ENCODE results near the gene ERMP1.

The ERMP1 gene

DNA sequence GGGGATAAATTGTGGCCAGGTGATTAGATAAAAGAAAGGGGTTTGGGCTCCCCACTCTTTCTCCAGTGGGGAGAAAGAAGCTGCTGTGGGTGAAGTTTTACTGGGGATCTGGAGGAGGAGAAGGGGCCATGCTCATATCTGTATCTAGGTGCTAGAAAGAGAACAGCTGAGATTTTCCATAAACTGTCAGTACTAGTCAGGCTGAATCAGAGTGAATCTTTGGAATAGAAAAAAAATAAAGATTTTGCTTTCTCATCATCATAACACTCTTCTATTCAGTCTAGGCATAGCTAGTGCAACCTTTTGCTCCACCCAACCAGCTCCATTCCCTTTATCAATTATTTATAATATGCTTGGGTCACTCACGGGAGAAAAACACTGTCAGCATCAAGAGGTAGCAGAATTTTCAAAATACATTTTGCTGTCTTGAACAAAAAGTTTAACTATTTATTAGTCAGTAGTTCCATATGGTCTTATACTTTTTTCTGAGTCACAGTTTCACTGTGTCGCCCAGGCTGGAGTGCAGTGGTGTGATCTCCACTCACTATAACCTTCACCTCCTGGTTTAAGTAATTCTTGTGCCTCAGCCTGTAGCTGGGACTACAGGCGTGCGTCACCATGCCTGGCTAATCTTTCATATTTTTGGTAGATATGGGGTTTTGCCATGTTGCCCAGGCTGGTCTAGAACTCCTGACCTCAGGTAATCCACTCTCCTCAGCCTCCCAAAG, 21.3 kb upstream of the ERMP1 start:
- no peak overlapping the region for H3K4me3 ChIP-seq (ENCODE audit: insufficient read depth in 1 of 2, low read depth in 1 of 2, low read length in 2 of 2)
- H4K8ac ChIP-seq (ENCODE audit: low read length), result no peak overlapping the region
- no peak overlapping the region for H2BK12ac ChIP-seq (ENCODE audit: low read length in 2 of 2)
- no peaks in the 10 kb centered on the region for H3K27me3 ChIP-seq (ENCODE audit: control insufficient read depth in 1 of 2, insufficient read depth in 1 of 2, low read length in 2 of 2)
- no peaks in the 10 kb centered on the region for H3K36me3 ChIP-seq (ENCODE audit: control insufficient read depth in 1 of 2, insufficient read depth in 2 of 2, low read depth in 1 of 2, low read length in 2 of 2)
- no peak overlapping the region for H2BK5ac ChIP-seq (ENCODE audit: low read depth, low read length, poor library complexity, severe bottlenecking)
- H3K23ac ChIP-seq (ENCODE audit: low read length in 2 of 2), result no peak overlapping the region
- no peak overlapping the region for H3K18ac ChIP-seq (ENCODE audit: low read depth in 1 of 2, low read length in 2 of 2)
- H3K4ac ChIP-seq (ENCODE audit: low read depth in 1 of 2, low read length in 2 of 2), result no peak overlapping the region
- no peak overlapping the region for H3K4me2 ChIP-seq (ENCODE audit: low read length, poor library complexity, severe bottlenecking)
- H2AK5ac ChIP-seq (ENCODE audit: low read length, severe bottlenecking), result no peak overlapping the region
- no peak overlapping the region for H3K9ac ChIP-seq (ENCODE audit: low read length)
- no peak overlapping the region for H3K27ac ChIP-seq (ENCODE audit: low read length, poor library complexity, severe bottlenecking)
- H4K91ac ChIP-seq (ENCODE audit: low read length), result no peak overlapping the region
- H2BK120ac ChIP-seq (ENCODE audit: low read depth, low read length), result no peak overlapping the region
- no peaks in the 10 kb centered on the region for H3K9me3 ChIP-seq (ENCODE audit: control insufficient read depth, low read length)
- no peak overlapping the region for H2AFZ ChIP-seq (ENCODE audit: low read depth, low read length)
- WGBS, result 95% methylated on average over 2 of the region's 4 CpGs
- H3K4me1 ChIP-seq (ENCODE audit: control insufficient read depth, insufficient read depth, low read depth, low read length), result peaks cover 2% of the 10 kb centered on the region
- no peak for DNase-seq
- H3K14ac ChIP-seq (ENCODE audit: low read length in 2 of 2), result no peak overlapping the region
- no peak overlapping the region for H2BK15ac ChIP-seq (ENCODE audit: low read depth, poor library complexity, severe bottlenecking)
- H3K79me1 ChIP-seq (replicated peaks; ENCODE audit: low read length, poor library complexity, severe bottlenecking), result no peaks in the 10 kb centered on the region

DNA sequence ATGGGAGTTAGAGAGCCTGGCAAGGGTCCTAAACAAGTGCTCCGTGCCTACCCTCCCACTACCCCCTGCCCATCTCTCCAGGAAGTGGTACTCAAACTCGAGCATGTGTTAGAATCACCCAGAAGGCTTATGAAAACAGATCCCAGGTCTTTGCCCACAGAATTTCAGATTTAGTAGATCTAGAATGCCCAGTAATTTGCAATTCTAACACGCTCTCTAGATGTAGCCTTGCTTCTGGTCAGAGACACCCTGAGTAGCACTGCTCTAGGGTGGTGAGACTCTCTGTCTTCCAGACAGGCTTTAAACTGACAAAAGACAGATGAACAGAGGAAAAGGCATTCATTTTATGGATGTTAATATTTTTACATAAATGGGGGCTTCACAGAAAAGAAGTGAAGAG, 20.7 kb upstream of the ERMP1 start:
- Histone ChIP-seq H3K18ac (ENCODE audit: low read depth in 1 of 2, low read length in 2 of 2) (peak overlapping the region in 1 of 2 experiments; percentile 16), H2AFZ (ENCODE audit: low read depth, low read length) (no peak overlapping the region), H3K23ac (ENCODE audit: low read length in 2 of 2) (no peak overlapping the region), H3K4me2 (ENCODE audit: low read length, poor library complexity, severe bottlenecking) (no peak overlapping the region), H3K36me3 (ENCODE audit: control insufficient read depth in 1 of 2, insufficient read depth in 2 of 2, low read depth in 1 of 2, low read length in 2 of 2) (no peaks in the 10 kb centered on the region), H2BK5ac (ENCODE audit: low read depth, low read length, poor library complexity, severe bottlenecking) (no peak overlapping the region), H4K8ac (ENCODE audit: low read length) (peak overlapping the region; percentile 36), H2BK12ac (ENCODE audit: low read length in 2 of 2) (peak overlapping the region in 1 of 2 experiments; percentile 79), H3K9ac (ENCODE audit: low read length) (no peak overlapping the region), H2BK120ac (ENCODE audit: low read depth, low read length) (no peak overlapping the region), H3K4me3 (ENCODE audit: insufficient read depth in 1 of 2, low read depth in 1 of 2, low read length in 2 of 2) (no peak overlapping the region), H4K91ac (ENCODE audit: low read length) (peak overlapping the region; percentile 76), H3K4ac (ENCODE audit: low read depth in 1 of 2, low read length in 2 of 2) (no peak overlapping the region), H3K4me1 (ENCODE audit: control insufficient read depth, insufficient read depth, low read depth, low read length) (peaks cover 2% of the 10 kb centered on the region), H3K79me1 (replicated peaks; ENCODE audit: low read length, poor library complexity, severe bottlenecking) (no peaks in the 10 kb centered on the region), H2BK15ac (ENCODE audit: low read depth, poor library complexity, severe bottlenecking) (peak overlapping the region; percentile 46), H3K14ac (ENCODE audit: low read length in 2 of 2) (no peak overlapping the region), H2AK5ac (ENCODE audit: low read length, severe bottlenecking) (peak overlapping the region; percentile 68), H3K9me3 (ENCODE audit: control insufficient read depth, low read length) (no peaks in the 10 kb centered on the region), H3K27ac (ENCODE audit: low read length, poor library complexity, severe bottlenecking) (no peak overlapping the region), H3K27me3 (ENCODE audit: control insufficient read depth in 1 of 2, insufficient read depth in 1 of 2, low read length in 2 of 2) (no peaks in the 10 kb centered on the region)
- no peak for DNase-seq
- 92% methylated on average over 3 of the region's 3 CpGs for WGBS

DNA sequence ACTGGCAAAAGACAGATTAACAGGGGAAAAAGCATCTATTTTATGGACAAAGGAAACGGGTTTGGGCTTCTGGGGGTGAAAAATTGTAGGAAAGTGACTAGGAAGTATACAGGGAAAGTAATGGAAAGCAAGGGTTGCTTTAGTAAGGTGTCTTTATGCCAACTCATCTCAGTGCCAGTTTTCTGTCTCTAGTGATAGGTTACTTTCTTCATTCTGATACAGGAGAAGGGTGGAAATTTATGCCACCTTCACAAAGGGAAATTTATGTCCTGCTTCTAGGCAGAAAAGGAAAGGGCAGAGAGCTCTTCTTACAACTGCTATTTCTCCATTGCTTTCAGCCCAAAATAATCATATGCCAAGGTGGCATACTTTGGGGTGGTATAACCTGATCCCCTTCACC, 20.1 kb upstream of the ERMP1 start:
- Histone ChIP-seq H3K18ac (ENCODE audit: low read depth in 1 of 2, low read length in 2 of 2) (no peak overlapping the region), H2BK5ac (ENCODE audit: low read depth, low read length, poor library complexity, severe bottlenecking) (no peak overlapping the region), H3K4me1 (ENCODE audit: control insufficient read depth, insufficient read depth, low read depth, low read length) (peaks cover 4% of the 10 kb centered on the region), H2BK15ac (ENCODE audit: low read depth, poor library complexity, severe bottlenecking) (no peak overlapping the region), H3K9me3 (ENCODE audit: control insufficient read depth, low read length) (no peaks in the 10 kb centered on the region), H3K23ac (ENCODE audit: low read length in 2 of 2) (no peak overlapping the region), H3K4me3 (ENCODE audit: insufficient read depth in 1 of 2, low read depth in 1 of 2, low read length in 2 of 2) (no peak overlapping the region), H2AFZ (ENCODE audit: low read depth, low read length) (no peak overlapping the region), H3K4me2 (ENCODE audit: low read length, poor library complexity, severe bottlenecking) (no peak overlapping the region), H3K14ac (ENCODE audit: low read length in 2 of 2) (no peak overlapping the region), H2BK12ac (ENCODE audit: low read length in 2 of 2) (peak overlapping the region in 1 of 2 experiments; percentile 39), H3K36me3 (ENCODE audit: control insufficient read depth in 1 of 2, insufficient read depth in 2 of 2, low read depth in 1 of 2, low read length in 2 of 2) (no peaks in the 10 kb centered on the region), H3K9ac (ENCODE audit: low read length) (no peak overlapping the region), H3K4ac (ENCODE audit: low read depth in 1 of 2, low read length in 2 of 2) (no peak overlapping the region), H3K27me3 (ENCODE audit: control insufficient read depth in 1 of 2, insufficient read depth in 1 of 2, low read length in 2 of 2) (no peaks in the 10 kb centered on the region), H3K79me1 (replicated peaks; ENCODE audit: low read length, poor library complexity, severe bottlenecking) (no peaks in the 10 kb centered on the region), H2AK5ac (ENCODE audit: low read length, severe bottlenecking) (no peak overlapping the region), H4K91ac (ENCODE audit: low read length) (no peak overlapping the region), H2BK120ac (ENCODE audit: low read depth, low read length) (no peak overlapping the region), H4K8ac (ENCODE audit: low read length) (no peak overlapping the region), H3K27ac (ENCODE audit: low read length, poor library complexity, severe bottlenecking) (no peak overlapping the region)
- WGBS, result 82% methylated on average over 1 of the region's 1 CpG
- no peak for DNase-seq

DNA sequence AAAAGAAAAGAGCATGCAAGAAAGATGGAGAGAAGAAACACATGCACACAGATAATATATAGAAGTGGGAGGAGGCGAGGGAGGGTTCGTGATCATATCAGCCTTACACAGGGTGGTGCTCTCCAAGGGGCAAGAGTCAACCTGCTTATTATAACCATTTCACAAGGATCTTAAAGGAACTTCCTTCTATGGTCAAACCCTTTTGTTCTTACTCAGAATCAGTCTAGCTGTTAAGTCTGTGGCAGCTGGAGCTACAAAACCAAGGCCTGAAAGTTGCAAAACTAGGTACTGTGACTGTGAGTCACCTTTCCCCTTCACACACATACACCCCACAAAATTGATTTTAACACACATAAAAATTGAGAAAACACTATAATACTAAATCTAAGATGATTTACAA, 18.5 kb upstream of the ERMP1 start:
- H4K8ac ChIP-seq (ENCODE audit: low read length), result no peak overlapping the region
- H4K91ac ChIP-seq (ENCODE audit: low read length), result no peak overlapping the region
- no peaks in the 10 kb centered on the region for H3K36me3 ChIP-seq (ENCODE audit: control insufficient read depth in 1 of 2, insufficient read depth in 2 of 2, low read depth in 1 of 2, low read length in 2 of 2)
- H2BK5ac ChIP-seq (ENCODE audit: low read depth, low read length, poor library complexity, severe bottlenecking), result no peak overlapping the region
- peak overlapping the region in 1 of 2 experiments; percentile 31 for H2BK12ac ChIP-seq (ENCODE audit: low read length in 2 of 2)
- H3K9me3 ChIP-seq (ENCODE audit: control insufficient read depth, low read length), result no peaks in the 10 kb centered on the region
- 85% methylated on average over 2 of the region's 2 CpGs for WGBS
- H3K9ac ChIP-seq (ENCODE audit: low read length), result peak overlapping the region; percentile 72
- H3K79me1 ChIP-seq (replicated peaks; ENCODE audit: low read length, poor library complexity, severe bottlenecking), result no peaks in the 10 kb centered on the region
- H3K23ac ChIP-seq (ENCODE audit: low read length in 2 of 2), result no peak overlapping the region
- H2AFZ ChIP-seq (ENCODE audit: low read depth, low read length), result no peak overlapping the region
- no peaks in the 10 kb centered on the region for H3K27me3 ChIP-seq (ENCODE audit: control insufficient read depth in 1 of 2, insufficient read depth in 1 of 2, low read length in 2 of 2)
- H3K18ac ChIP-seq (ENCODE audit: low read depth in 1 of 2, low read length in 2 of 2), result no peak overlapping the region
- no peak overlapping the region for H3K14ac ChIP-seq (ENCODE audit: low read length in 2 of 2)
- peak overlapping the region; percentile 25 for H3K27ac ChIP-seq (ENCODE audit: low read length, poor library complexity, severe bottlenecking)
- H2BK120ac ChIP-seq (ENCODE audit: low read depth, low read length), result no peak overlapping the region
- H2AK5ac ChIP-seq (ENCODE audit: low read length, severe bottlenecking), result no peak overlapping the region
- no peak overlapping the region for H3K4ac ChIP-seq (ENCODE audit: low read depth in 1 of 2, low read length in 2 of 2)
- H2BK15ac ChIP-seq (ENCODE audit: low read depth, poor library complexity, severe bottlenecking), result no peak overlapping the region
- no peak overlapping the region for H3K4me3 ChIP-seq (ENCODE audit: insufficient read depth in 1 of 2, low read depth in 1 of 2, low read length in 2 of 2)
- DNase-seq, result peak; percentile 83
- no peak overlapping the region for H3K4me2 ChIP-seq (ENCODE audit: low read length, poor library complexity, severe bottlenecking)
- H3K4me1 ChIP-seq (ENCODE audit: control insufficient read depth, insufficient read depth, low read depth, low read length), result peaks cover 4% of the 10 kb centered on the region

Measured in mesenchymal stem cell (in vitro differentiated cells and primary cell).